H1 (cell line): ENCODE results near the gene CCDC60. TPM values are rescaled to one million over a fixed set of nuclear protein-coding genes. Genes with fewer than 3 reads are reported as not detected.

Source experiments
- ASH2L ChIP-seq: fragments of 200-600, 300-600 bp; sonication (generic); IDR thresholded peaks from one replicate; pipeline ENCODE4 v1.7.1; 2017; ENCODE audit warnings: low read length
- ATF3 ChIP-seq: IDR thresholded peaks from 2 replicates; pipeline ENCODE4 v1.6.1; 2011; ENCODE audit warnings: low read depth, mild to moderate bottlenecking, low read length; ENCODE audit not compliant: insufficient read depth
- CBX8 ChIP-seq: fragments of 300-800, 300-1000 bp; sonication (generic); IDR thresholded peaks from 2 replicates; pipeline ENCODE4 v1.7.1; 2016; ENCODE audit warnings: low read depth, low read length, borderline replicate concordance
- JUN ChIP-seq: IDR thresholded peaks from 2 replicates; pipeline ENCODE4 v1.6.1; 2011; ENCODE audit warnings: low read depth, mild to moderate bottlenecking, improper control_type of control experiment, low read length
- NRF1 ChIP-seq: IDR thresholded peaks from 2 replicates; pipeline ENCODE4 v1.6.1; 2011; ENCODE audit warnings: mild to moderate bottlenecking, low read depth, low read length, improper control_type of control experiment
- SIX5 ChIP-seq: IDR thresholded peaks from 2 replicates; pipeline ENCODE4 v1.6.1; 2011; ENCODE audit warnings: mild to moderate bottlenecking, low read depth, low read length
- polyA plus RNA-seq, 7 experiments: library from polyadenylated mRNA; depleted of rRNA in 3 of 7; stranded (reverse) in 5 of 7; unstranded in 2 of 7; fragments of >200 nt in 5 of 7; fragments of 200-250 nt in 2 of 7; gene quantifications; 1 replicate in 5 of 7; 2 replicates in 1 of 7; 4 replicates in 1 of 7; pipeline versions ENCODE4 v1.2.1 to v1.2.3, GENCODE V29; 2011 to 2013; ENCODE audit warnings: missing spikeins in 2 of 7, mixed read lengths in 2 of 7
- total RNA-seq: library from RNA; stranded (reverse); fragmentation: NEBNext Ultra II Directional; extraction: Animal tissue kit (Norgen Biotek cat#: 25700); gene quantifications from 2 replicates; pipeline ENCODE4 v1.2.1, GENCODE V29; 2021

CCDC60 gene
- total and polyA plus RNA-seq, 2 of the 8 experiments (the other 6 are each of a cell fraction or from before 2014, with no cell fraction given) = 0.05 TPM; not detected in 1

DNA sequence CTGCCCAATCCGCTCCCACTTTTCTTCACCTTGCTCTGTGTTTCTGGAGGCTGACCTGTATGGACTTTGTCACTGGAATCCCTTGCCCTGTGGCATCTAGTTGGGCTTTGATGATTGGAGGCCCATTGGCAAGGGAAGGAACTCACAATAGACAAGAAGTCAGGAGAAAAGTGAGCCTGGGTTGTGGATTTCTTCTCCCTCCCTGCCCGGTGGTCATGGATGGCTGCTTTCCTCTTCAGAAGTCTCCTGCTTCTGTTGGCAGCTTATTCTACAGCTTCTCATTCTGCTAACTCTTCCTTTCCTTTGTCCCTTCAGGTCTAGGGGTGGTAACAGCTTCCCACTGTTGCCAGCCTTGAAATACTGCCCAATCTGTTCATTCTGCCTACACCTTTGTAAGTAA lies 13.9 kb upstream of the CCDC60 start (continued):
- TF ChIP-seq ASH2L (no peak), CBX8 (no peak), JUN (no peak), SIX5 (no peak), NRF1 (no peak), ATF3 (no peak)
